Neural progenitor cell (in vitro differentiated cells): ENCODE results near the gene TSPAN18. TPM values are rescaled to one million over a fixed set of nuclear protein-coding genes. Genes with fewer than 3 reads are reported as not detected.
A peak's percentile ranks its signal among the peaks of the same experiment; 100 is the strongest.

Source experiments
- DNase-seq: peaks from one replicate; pipeline ENCODE4 v3.0.0-alpha.2; 2016; ENCODE audit warnings: low spot score
- H2AFZ ChIP-seq: fragments of 200-600 bp; sonication (generic); replicated peaks from 2 replicates; pipeline ENCODE4 v1.6.1; 2016; ENCODE audit warnings: antibody characterized with exemption
- H3F3A ChIP-seq: fragments of 200-600 bp; sonication (generic); 2 replicates; pipeline ENCODE4 v1.6.1; 2016; ENCODE audit warnings: antibody characterized with exemption, low read depth
- H3K27ac ChIP-seq: fragments of 200-600 bp; sonication (generic); 2 replicates; pipeline ENCODE4 v1.5.1; 2016; ENCODE audit warnings: mild to moderate bottlenecking
- H3K27me3 ChIP-seq: fragments of 200-600 bp; sonication (generic); 2 replicates; pipeline ENCODE4 v1.6.1; 2016; ENCODE audit warnings: mild to moderate bottlenecking, moderate library complexity
- H3K36me3 ChIP-seq: fragments of 200-600 bp; sonication (generic); 2 replicates; pipeline ENCODE4 v1.5.1; 2016
- H3K4me1 ChIP-seq: fragments of 200-600 bp; sonication (generic); 2 replicates; pipeline ENCODE4 v1.6.1; 2016; ENCODE audit warnings: mixed run types
- H3K4me2 ChIP-seq: fragments of 200-600 bp; sonication (generic); 2 replicates; pipeline ENCODE4 v1.6.1; 2016
- H3K4me3 ChIP-seq: fragments of 200-600 bp; sonication (generic); 2 replicates; pipeline ENCODE4 v1.5.1; 2016
- H3K79me2 ChIP-seq: fragments of 200-600 bp; sonication (generic); 2 replicates; pipeline ENCODE4 v1.6.1; 2016; ENCODE audit warnings: low read depth
- H3K9ac ChIP-seq: fragments of 200-600 bp; sonication (generic); 2 replicates; pipeline ENCODE4 v1.6.1; 2016
- H3K9me3 ChIP-seq: fragments of 200-600 bp; sonication (generic); 2 replicates; pipeline ENCODE4 v1.5.1; 2016; ENCODE audit warnings: low read depth
- H4K20me1 ChIP-seq: fragments of 200-600 bp; sonication (generic); 2 replicates; pipeline ENCODE4 v1.6.1; 2016; ENCODE audit warnings: low read depth
- H3K27ac Mint-ChIP-seq: 3 replicates; pipeline ENCODE4 v1.8.0; 2021; ENCODE audit warnings: mixed read lengths
- H3K27me3 Mint-ChIP-seq: 2 replicates; pipeline ENCODE4 v1.8.0; 2022; ENCODE audit warnings: low read depth, mild to moderate bottlenecking, inconsistent platforms, moderate library complexity, mixed read lengths; ENCODE audit not compliant: insufficient read depth
- H3K36me3 Mint-ChIP-seq: 3 replicates; pipeline ENCODE4 v1.8.0; 2021; ENCODE audit warnings: mixed read lengths
- H3K4me1 Mint-ChIP-seq: 3 replicates; pipeline ENCODE4 v1.8.0; 2021; ENCODE audit warnings: mixed read lengths
- H3K4me3 Mint-ChIP-seq: 3 replicates; pipeline ENCODE4 v1.8.0; 2021; ENCODE audit warnings: mild to moderate bottlenecking, moderate library complexity, mixed read lengths
- H3K9me3 Mint-ChIP-seq: 3 replicates; pipeline ENCODE4 v1.8.0; 2020; ENCODE audit warnings: mixed read lengths
- CTCF ChIP-seq: fragments of 200-600 bp; sonication (generic); IDR thresholded peaks from 2 replicates; pipeline ENCODE4 v1.5.1; 2017; ENCODE audit warnings: antibody characterized with exemption, mild to moderate bottlenecking
- EZH2 ChIP-seq: fragments of 200-600 bp; sonication (generic); IDR thresholded peaks from 2 replicates; pipeline ENCODE4 v1.6.1; 2017; ENCODE audit warnings: antibody characterized with exemption, mild to moderate bottlenecking, moderate library complexity
- EZH2phosphoT487 ChIP-seq: fragments of 200-600 bp; sonication (generic); IDR thresholded peaks from 2 replicates; pipeline ENCODE4 v1.6.1; 2017; ENCODE audit warnings: antibody characterized with exemption
- total RNA-seq: library from RNA; depleted of rRNA; stranded (reverse); fragments of >200 nt; gene quantifications from 2 replicates; pipeline ENCODE4 v1.2.3, GENCODE V29; 2015; ENCODE audit warnings: low replicate concordance

Gene TSPAN18
- total RNA-seq, 1 donor from 2014 or later: 16.5 TPM

- H2AFZ ChIP-seq: no peak overlapping the region
- TF ChIP-seq EZH2phosphoT487 (no peak), EZH2 (no peak), CTCF (no peak)
- H3K4me3 ChIP-seq: no peak overlapping the region
- no peak for DNase-seq
- no peak overlapping the region for H3K4me2 ChIP-seq
- no peaks in the 10 kb centered on the region for H3K9me3 Mint-ChIP-seq
- H3K4me1 ChIP-seq: peaks cover 44% of the 10 kb centered on the region
- H3K27me3 ChIP-seq: no peaks in the 10 kb centered on the region
- H3K9me3 ChIP-seq: no peaks in the 10 kb centered on the region
- peaks cover 1% of the 10 kb centered on the region for H3K27me3 Mint-ChIP-seq
- H4K20me1 ChIP-seq: peaks cover 85% of the 10 kb centered on the region
- H3K36me3 ChIP-seq: no peaks in the 10 kb centered on the region
- H3K27ac ChIP-seq: no peak overlapping the region
- H3K36me3 Mint-ChIP-seq: peaks cover 2% of the 10 kb centered on the region
- peak overlapping the region; percentile 63 for H3K27ac Mint-ChIP-seq
- H3F3A ChIP-seq: peaks cover 56% of the 10 kb centered on the region
- H3K79me2 ChIP-seq: no peaks in the 10 kb centered on the region
- peaks cover 77% of the 10 kb centered on the region for H3K4me1 Mint-ChIP-seq
- no peak overlapping the region for H3K4me3 Mint-ChIP-seq
- H3K9ac ChIP-seq: no peak overlapping the region
Measured at GRCh38 chr11:44787070-44787469, 60.3 kb downstream of the TSPAN18 start.

- Mint-ChIP-seq H3K27me3 (no peaks in the 10 kb centered on the region), H3K36me3 (peaks cover 2% of the 10 kb centered on the region), H3K4me1 (peaks cover 86% of the 10 kb centered on the region), H3K4me3 (no peak overlapping the region), H3K9me3 (no peaks in the 10 kb centered on the region), H3K27ac (no peak overlapping the region)
- Histone ChIP-seq H3K27me3 (no peaks in the 10 kb centered on the region), H3K4me1 (peaks cover 44% of the 10 kb centered on the region), H3K4me3 (no peak overlapping the region), H2AFZ (no peak overlapping the region), H3F3A (peaks cover 56% of the 10 kb centered on the region), H3K79me2 (no peaks in the 10 kb centered on the region), H3K9ac (no peak overlapping the region), H3K27ac (no peak overlapping the region), H3K4me2 (no peak overlapping the region), H3K36me3 (no peaks in the 10 kb centered on the region), H4K20me1 (peaks cover 92% of the 10 kb centered on the region), H3K9me3 (no peaks in the 10 kb centered on the region)
- no peak for DNase-seq
- TF ChIP-seq CTCF (no peak), EZH2 (no peak), EZH2phosphoT487 (no peak)
Measured at GRCh38 chr11:44787981-44788380, 61.2 kb downstream of the TSPAN18 start.

- Mint-ChIP-seq H3K27me3 (peaks cover 5% of the 10 kb centered on the region), H3K9me3 (no peaks in the 10 kb centered on the region), H3K4me1 (peaks cover 89% of the 10 kb centered on the region), H3K4me3 (peak overlapping the region; percentile 57), H3K27ac (peak overlapping the region; percentile 74), H3K36me3 (peaks cover under 1% of the 10 kb centered on the region)
- H3K27ac ChIP-seq: no peak overlapping the region
- no peak overlapping the region for H2AFZ ChIP-seq
- peaks cover 54% of the 10 kb centered on the region for H3F3A ChIP-seq
- H4K20me1 ChIP-seq: peaks cover 92% of the 10 kb centered on the region
- H3K79me2 ChIP-seq: no peaks in the 10 kb centered on the region
- no peak overlapping the region for H3K9ac ChIP-seq
- DNase-seq: no peak
- no peaks in the 10 kb centered on the region for H3K36me3 ChIP-seq
- H3K27me3 ChIP-seq: no peaks in the 10 kb centered on the region
- peaks cover 43% of the 10 kb centered on the region for H3K4me1 ChIP-seq
- no peak overlapping the region for H3K4me3 ChIP-seq
- no peak overlapping the region for H3K4me2 ChIP-seq
- TF ChIP-seq EZH2phosphoT487 (no peak), CTCF (no peak), EZH2 (no peak)
- H3K9me3 ChIP-seq: no peaks in the 10 kb centered on the region
Measured at GRCh38 chr11:44788536-44789261, 61.9 kb downstream of the TSPAN18 start.
